Heart right ventricle (tissue), 16 donors: ENCODE measurements around the gene SLC4A2. TPM values are rescaled to one million over a fixed set of nuclear protein-coding genes. Genes with fewer than 3 reads are reported as not detected.

Experiments used
- ATAC-seq, 8 donors: fragments of 200-7000 bp; cut with Tn5 transposase; one replicate each; pipeline ENCODE4 v1.9.1; 2020; ENCODE audit warnings: mild to moderate bottlenecking in 8 of 8, moderate library complexity in 8 of 8, moderate number of reproducible peaks in 1 of 8
- DNase-seq, 2 donors: peaks; one replicate each; pipeline ENCODE4 v3.0.0-alpha.2; 2020
- H3K27ac ChIP-seq, 10 donors: fragments of 200-600 bp; sonication (generic) in 2 of 10; one replicate each; pipeline versions ENCODE4 v1.5.0 to v1.8.0; 2020 to 2022; ENCODE audit warnings: mild to moderate bottlenecking in 3 of 10
- H3K27me3 ChIP-seq, 7 donors: fragments of 200-600 bp; one replicate each; pipeline ENCODE4 v1.8.0; 2021 to 2022; ENCODE audit warnings: mild to moderate bottlenecking in 2 of 7
- H3K36me3 ChIP-seq, 9 donors: fragments of 200-600 bp; sonication (generic) in 1 of 9; one replicate each; pipeline versions ENCODE4 v1.5.0 to v1.8.0; 2020 to 2022; ENCODE audit warnings: mild to moderate bottlenecking in 2 of 9
- H3K4me1 ChIP-seq, 9 donors: fragments of 200-600 bp; sonication (generic) in 1 of 9; one replicate each; pipeline versions ENCODE4 v1.5.0 to v1.8.0; 2020 to 2022; ENCODE audit warnings: mild to moderate bottlenecking in 4 of 9
- H3K4me3 ChIP-seq, 10 donors: fragments of 200-600 bp; sonication (generic) in 2 of 10; one replicate each; pipeline versions ENCODE4 v1.5.0 to v1.8.0; 2020 to 2022; ENCODE audit warnings: mild to moderate bottlenecking in 7 of 10, moderate library complexity in 2 of 10
- H3K9me3 ChIP-seq, 11 donors: fragments of 200-600 bp in 10 of 11; sonication (generic) in 2 of 11; one replicate each; pipeline versions ENCODE4 v1.5.0 to v1.8.0; 2013 to 2022; ENCODE audit warnings: mild to moderate bottlenecking in 2 of 11, control low read depth in 1 of 11, moderate library complexity in 1 of 11
- WGBS, 2 donors: extraction: QIAGEN DNeasy Blood & Tissue Kit; methylation state at CpG; one replicate each; pipeline ENCODE4 v1.1.7; 2013; ENCODE audit warnings: inconsistent platforms in 1 of 2; 5-methylcytosine and 5-hydroxymethylcytosine counted together
- intact Hi-C, 10 donors: fragments of 100-400 bp; cut with DNase I; formaldehyde crosslinking; loops; one replicate each; pipeline versions ENCODE4 v1.11.1 to v1.14.2; 2022
- polyA plus RNA-seq, 2 donors: library from polyadenylated mRNA; stranded (reverse); fragments of 200-250 nt; gene quantifications; one replicate each; pipeline ENCODE4 v1.2.3, GENCODE V29; 2013
- total RNA-seq, 10 donors: library from RNA; stranded (reverse); fragmentation: NEBNext Ultra II Directional in 3 of 10; extraction: Animal tissue kit (Norgen Biotek cat#: 25700) in 3 of 10; gene quantifications; one replicate each; pipeline versions ENCODE4 v1.2.1 to v1.2.4, GENCODE V29; 2021 to 2023
- TF ChIP-seq, protein P1 (sequence below), 9 donors: fragments of 200-600 bp; sonication (generic) in 2 of 9; IDR thresholded peaks; one replicate each; pipeline versions ENCODE4 v1.5.0 to v1.8.0; 2021 to 2022; ENCODE audit warnings: antibody characterized with exemption in 9 of 9, mild to moderate bottlenecking in 5 of 9, moderate library complexity in 1 of 9
- donor health status: Arrhythmogenic right ventricular cardiomyopathy.
- donor health status: ischemic (EF 13 %, LVEDD 7.1; RV severe dilation, severe dysfunction).
- donor health status: healthy with polysubstance abuse.
- donor health status: DM: no; HTN: yes; CAD: no.
- donor health status: DM: no; HTN: no; CAD: no.
- donor health status: ischemic (EF 25% LVEDD 6.9; RV normal size, moderate dysfunction).
- donor health status: ischemic (EF 25% LVEDD 5.7; RV mildly dilated, moderate dysfunction).
- donor health status: healthy.
- donor health status: DM: yes; HTN: yes; CAD: no.
- donor health status: Ischemic cardiomyopathy.
- donor health status: ischemic (EF 35%, LVEDD 5.7; RV mildly dilated, moderate dysfunction).
- donor health status: nonischemic (EF 11% LVEDD 7.7; RV severe dilation, severe dysfunction).
- donor health status: DM: yes; HTN: yes; CAD: no.
- donor health status: PGD.
- donor health status: ischemic (EF 29% LVEDD 5.4; RV normal size, mild dysfunction).
- donor health status: nonischemic (EF 23%, LVEDD 6.1; RV moderate dilation, normal function).

SLC4A2 gene
- total and polyA plus RNA-seq, 12 donors = 36.0 to 109 (median 54.6) TPM

GRCh38 chr7:151075662-151075971, 16.2 kb downstream of the SLC4A2 start:
- 87 to 88% methylated on average over 7 of the region's 7 CpGs for whole genome bisulfite sequencing, 2 donors
- intact Hi-C loops = no loop called here
- no peak for ATAC-seq

GRCh38 chr7:151075978-151076426, 16.6 kb downstream of the SLC4A2 start:
- ATAC-seq = no peak
- Histone ChIP-seq H3K4me1 (peaks cover 16 to 40% (median 37%) of the 10 kb centered on the region in 9 donors), H3K27me3 (no peaks in the 10 kb centered on the region), H3K36me3 (peaks cover 0 to 69% (median 33%) of the 10 kb centered on the region in 9 donors), H3K9me3 (no peaks in the 10 kb centered on the region), H3K4me3 (no peak overlapping the region), H3K27ac (no peak overlapping the region)
- 80 to 82% methylated on average over 22 of the region's 22 CpGs for WGBS, 2 donors
- TF ChIP-seq, protein P1, sequence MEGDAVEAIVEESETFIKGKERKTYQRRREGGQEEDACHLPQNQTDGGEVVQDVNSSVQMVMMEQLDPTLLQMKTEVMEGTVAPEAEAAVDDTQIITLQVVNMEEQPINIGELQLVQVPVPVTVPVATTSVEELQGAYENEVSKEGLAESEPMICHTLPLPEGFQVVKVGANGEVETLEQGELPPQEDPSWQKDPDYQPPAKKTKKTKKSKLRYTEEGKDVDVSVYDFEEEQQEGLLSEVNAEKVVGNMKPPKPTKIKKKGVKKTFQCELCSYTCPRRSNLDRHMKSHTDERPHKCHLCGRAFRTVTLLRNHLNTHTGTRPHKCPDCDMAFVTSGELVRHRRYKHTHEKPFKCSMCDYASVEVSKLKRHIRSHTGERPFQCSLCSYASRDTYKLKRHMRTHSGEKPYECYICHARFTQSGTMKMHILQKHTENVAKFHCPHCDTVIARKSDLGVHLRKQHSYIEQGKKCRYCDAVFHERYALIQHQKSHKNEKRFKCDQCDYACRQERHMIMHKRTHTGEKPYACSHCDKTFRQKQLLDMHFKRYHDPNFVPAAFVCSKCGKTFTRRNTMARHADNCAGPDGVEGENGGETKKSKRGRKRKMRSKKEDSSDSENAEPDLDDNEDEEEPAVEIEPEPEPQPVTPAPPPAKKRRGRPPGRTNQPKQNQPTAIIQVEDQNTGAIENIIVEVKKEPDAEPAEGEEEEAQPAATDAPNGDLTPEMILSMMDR (IDR thresholded peaks at IDR 0.05) = no peak
- DNase-seq = no peak
- intact Hi-C loops = no loop called here

More at GRCh38 chr7:151075662-151075971, 16.2 kb downstream of the SLC4A2 start:
- Histone ChIP-seq H3K36me3 (peaks cover 0 to 73% (median 33%) of the 10 kb centered on the region in 9 donors), H3K9me3 (no peaks in the 10 kb centered on the region), H3K27ac (no peak overlapping the region), H3K27me3 (no peaks in the 10 kb centered on the region), H3K4me3 (no peak overlapping the region), H3K4me1 (peaks cover 16 to 38% (median 35%) of the 10 kb centered on the region in 9 donors)
- TF ChIP-seq, protein P1 (IDR thresholded peaks at IDR 0.05) = no peak
- DNase-seq = no peak

DNA sequence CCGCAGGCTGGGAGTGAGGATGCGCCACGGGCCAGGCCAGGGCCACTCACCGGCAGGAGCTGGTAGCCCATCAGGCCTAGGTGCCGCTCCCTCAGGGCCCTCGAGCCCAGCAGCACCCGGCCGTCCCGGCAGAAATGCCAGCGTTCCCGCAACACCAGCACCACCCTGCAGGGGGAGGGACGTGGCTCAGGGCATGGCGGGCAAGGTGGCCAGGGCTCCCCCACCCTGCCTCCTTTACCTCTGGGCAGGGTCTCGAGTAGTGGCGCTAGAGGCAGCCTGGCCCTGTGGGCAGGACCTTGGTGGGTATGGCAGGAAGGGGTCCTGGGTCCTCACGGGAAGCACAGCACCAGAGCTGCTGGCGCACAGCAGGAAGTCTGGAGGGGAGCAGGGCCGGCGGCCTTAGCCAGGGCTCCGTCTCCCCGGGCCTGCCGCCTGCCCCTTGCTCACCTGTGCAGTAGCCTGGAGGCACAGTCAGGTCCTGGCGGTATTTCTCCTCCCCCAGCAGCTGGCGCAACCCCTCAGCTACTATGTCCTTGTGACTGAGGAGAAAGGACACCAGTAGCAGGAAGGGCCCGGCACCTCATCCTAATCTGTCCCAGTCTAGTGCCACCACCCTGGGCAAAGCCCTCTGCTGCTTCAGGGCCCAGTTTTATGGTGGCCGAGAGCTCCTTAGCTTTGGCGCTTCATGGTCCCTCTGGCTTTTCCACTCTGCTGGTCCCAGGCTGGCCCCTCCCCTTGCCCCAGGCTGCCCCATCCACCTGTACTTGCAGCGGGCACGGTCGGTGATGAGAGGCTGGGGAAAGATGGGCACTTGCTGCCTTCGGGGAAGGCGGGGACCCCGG, 17.7 kb downstream of the SLC4A2 start:
- ATAC-seq (peak in 2 of 8 donors; percentile 1 to 2), DNase-seq (no peak)
- Histone ChIP-seq H3K4me1 (peaks cover 27 to 51% (median 47%) of the 10 kb centered on the region in 9 donors), H3K9me3 (no peaks in the 10 kb centered on the region), H3K36me3 (peaks cover 0 to 58% (median 28%) of the 10 kb centered on the region in 9 donors), H3K4me3 (no peak overlapping the region), H3K27ac (peak overlapping the region in 7 of 10 donors; percentile 8 to 69 (median 36)), H3K27me3 (no peaks in the 10 kb centered on the region)
- TF ChIP-seq, protein P1 (IDR thresholded peaks at IDR 0.05) = peak in 5 of 9 donors; percentile 12 to 31 (median 16)
- intact Hi-C loops = no loop called here
- 59 to 69% methylated on average over 33 of the region's 33 CpGs for WGBS, 2 donors

DNA sequence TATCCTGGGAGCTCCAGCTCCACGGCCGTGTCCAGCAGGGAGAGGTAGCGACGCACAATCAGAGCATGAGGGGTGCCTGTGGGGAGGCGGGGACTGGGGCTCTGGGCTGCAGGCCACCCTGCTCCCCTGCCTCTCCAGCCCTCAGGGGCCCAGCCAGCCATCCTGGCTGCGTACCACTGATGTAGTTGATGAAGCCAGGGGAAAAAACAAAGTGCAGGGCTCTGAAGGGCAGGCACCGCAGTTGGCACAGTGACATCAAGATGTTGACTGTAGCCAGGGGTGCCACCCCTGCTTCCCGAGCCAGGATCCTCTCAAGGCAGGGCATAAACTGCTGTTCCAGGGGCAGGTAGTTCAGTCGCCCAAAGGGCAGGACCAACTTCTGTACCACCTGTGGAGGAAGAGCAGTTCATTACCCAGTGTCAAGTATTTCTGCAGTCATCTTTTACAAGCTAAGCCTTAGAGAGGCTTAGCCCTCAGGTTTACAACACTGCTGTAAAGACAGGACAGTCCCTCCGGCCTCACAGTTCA, 18.4 kb downstream of the SLC4A2 start:
- Histone ChIP-seq H3K27me3 (no peaks in the 10 kb centered on the region), H3K4me1 (peaks cover 34 to 58% (median 53%) of the 10 kb centered on the region in 9 donors), H3K27ac (peak overlapping the region in 7 of 10 donors; percentile 8 to 69 (median 36)), H3K36me3 (peaks cover 0 to 52% (median 22%) of the 10 kb centered on the region in 9 donors), H3K9me3 (no peaks in the 10 kb centered on the region), H3K4me3 (peak overlapping the region in 1 of 10 donors; percentile 5)
- no peak for ATAC-seq
- 50 to 60% methylated on average over 10 of the region's 10 CpGs for WGBS, 2 donors
- intact Hi-C loops = loop anchor here in 1 of 10 donors (2.0 kb wide), 1 partner anchor 15 kb away; no protein-coding TSS in a partner anchor
- no peak for DNase-seq
- TF ChIP-seq, protein P1 (IDR thresholded peaks at IDR 0.05) = no peak
